SK-N-SH (cell line): ENCODE data around the gene U2AF1L4. TPM values are rescaled to one million over a fixed set of nuclear protein-coding genes. Genes with fewer than 3 reads are reported as not detected.

Experiments
- CTCF ChIA-PET: fragments of 300-600, 350-600 bp; formaldehyde crosslinking; extraction: SDS; loops from one replicate; lab custom pipeline; 2021; lab: Yijun Ruan, JAX
- POLR2A ChIA-PET: fragments of 350-600 bp; sonication (Branson Sonifier 250); formaldehyde crosslinking; extraction: SDS; loops from one replicate; lab custom pipeline; 2020; ENCODE audit warnings: antibody characterized with exemption, inconsistent platforms; lab: Yijun Ruan, JAX
- DNase-seq: peaks from one replicate; pipeline ENCODE4 v3.0.0; 2012
- H2AFZ ChIP-seq: fragments of 200-600 bp; sonication (generic); 2 replicates; pipeline ENCODE4 v1.8.1; 2016; ENCODE audit warnings: antibody characterized with exemption, mild to moderate bottlenecking, low read depth
- H3F3A ChIP-seq: fragments of 200-600 bp; sonication (generic); replicated peaks from 2 replicates; pipeline ENCODE3; 2016; ENCODE audit warnings: antibody characterized with exemption, mild to moderate bottlenecking; ENCODE audit not compliant: insufficient read depth
- H3K27ac ChIP-seq, 2 experiments: fragments of 200-500 bp in 1 of 2; fragments of 200-600 bp in 1 of 2; sonication (Bioruptor generic) in 1 of 2; sonication (generic), shearing (Covaris generic) in 1 of 2; 2 replicates each; pipeline versions ENCODE4 v1.5.1 to v1.6.1; 2014 to 2016; ENCODE audit warnings: low read depth in 2 of 2, inconsistent platforms in 1 of 2, low read length in 1 of 2, mild to moderate bottlenecking in 1 of 2, mixed read lengths in 1 of 2
- H3K27me3 ChIP-seq: fragments of 200-600 bp; sonication (generic), shearing (Covaris generic); 2 replicates; pipeline ENCODE4 v1.6.1; 2016; ENCODE audit warnings: mixed run types; ENCODE audit not compliant: insufficient read depth
- H3K36me3 ChIP-seq, 2 experiments: fragments of 200-500 bp in 1 of 2; fragments of 200-600 bp in 1 of 2; sonication (Bioruptor generic) in 1 of 2; sonication (generic) in 1 of 2; replicated peaks in 1 of 2; 2 replicates each; pipeline versions ENCODE3 to v1.5.1; 2014 to 2016; ENCODE audit warnings: low read length in 1 of 2, mild to moderate bottlenecking in 1 of 2; ENCODE audit not compliant: insufficient read depth in 2 of 2, control insufficient read depth in 1 of 2
- H3K4me1 ChIP-seq, 2 experiments: fragments of 200-500 bp in 1 of 2; fragments of 200-600 bp in 1 of 2; sonication (Bioruptor generic) in 1 of 2; sonication (generic), shearing (Covaris generic) in 1 of 2; 2 replicates each; pipeline versions ENCODE4 v1.5.1 to v1.6.1; 2014 to 2016; ENCODE audit warnings: low read depth in 1 of 2, low read length in 1 of 2, mixed run types in 1 of 2; ENCODE audit not compliant: insufficient read depth in 2 of 2, control insufficient read depth in 1 of 2
- H3K4me2 ChIP-seq: fragments of 200-600 bp; sonication (generic), shearing (Covaris generic); 2 replicates; pipeline ENCODE4 v1.6.1; 2017; ENCODE audit warnings: mixed run types
- H3K4me3 ChIP-seq, 2 experiments: fragments of 200-500 bp in 1 of 2; fragments of 200-600 bp in 1 of 2; sonication (Bioruptor generic) in 1 of 2; sonication (generic), shearing (Covaris generic) in 1 of 2; 2 replicates each; pipeline versions ENCODE4 v1.5.1 to v1.8.1; 2014 to 2016; ENCODE audit warnings: low read depth in 2 of 2, inconsistent platforms in 1 of 2, low read length in 1 of 2, mild to moderate bottlenecking in 1 of 2, mixed read lengths in 1 of 2, moderate library complexity in 1 of 2
- H3K79me2 ChIP-seq: fragments of 200-600 bp; sonication (generic); 2 replicates; pipeline ENCODE4 v1.8.1; 2017; ENCODE audit warnings: mild to moderate bottlenecking; ENCODE audit not compliant: insufficient read depth
- H3K9ac ChIP-seq: fragments of 200-600 bp; sonication (generic); 2 replicates; pipeline ENCODE4 v1.6.1; 2017; ENCODE audit warnings: mixed run types
- H3K9me2 ChIP-seq: fragments of 200-600 bp; sonication (generic); 2 replicates; pipeline ENCODE4 v1.6.1; 2017; ENCODE audit warnings: mixed run types
- H3K9me3 ChIP-seq: fragments of 200-600 bp; sonication (generic); 2 replicates; pipeline ENCODE4 v1.6.1; 2017; ENCODE audit warnings: mixed run types, mild to moderate bottlenecking, moderate library complexity
- H4K20me1 ChIP-seq: fragments of 200-600 bp; sonication (generic); 2 replicates; pipeline ENCODE4 v1.6.1; 2017; ENCODE audit warnings: mild to moderate bottlenecking, mixed run types; ENCODE audit not compliant: insufficient read depth
- CHD2 ChIP-seq: fragments of 150-350 bp; IDR thresholded peaks from 2 replicates; pipeline ENCODE4 v1.6.1; 2018; ENCODE audit warnings: low read length; ENCODE audit not compliant: partially characterized antibody
- CTCF ChIP-seq: fragments of 200-600 bp; sonication (generic); IDR thresholded peaks from 2 replicates; pipeline ENCODE4 v1.6.1; 2017; ENCODE audit warnings: antibody characterized with exemption, mild to moderate bottlenecking, moderate library complexity
- EZH2phosphoT487 ChIP-seq: fragments of 200-600 bp; sonication (generic); IDR thresholded peaks from 2 replicates; pipeline ENCODE4 v1.6.1; 2017; ENCODE audit warnings: low read depth, mixed run types, mild to moderate bottlenecking, antibody characterized with exemption, moderate library complexity, borderline replicate concordance
- GABPA ChIP-seq: IDR thresholded peaks from 2 replicates; pipeline ENCODE4 v1.4.0; 2012; ENCODE audit warnings: low read depth, mild to moderate bottlenecking
- IRF3 ChIP-seq: fragments of 150-350 bp; IDR thresholded peaks from 2 replicates; pipeline ENCODE4 v1.6.1; 2016; ENCODE audit warnings: mild to moderate bottlenecking, low read depth, low read length
- MXI1 ChIP-seq: IDR thresholded peaks from 2 replicates; pipeline ENCODE4 v1.6.1; 2012; ENCODE audit warnings: mild to moderate bottlenecking, low read depth, low read length, improper control_type of control experiment
- NRF1 ChIP-seq: IDR thresholded peaks from 2 replicates; pipeline ENCODE4 v1.6.1; 2012; ENCODE audit warnings: low read depth, mild to moderate bottlenecking, low read length
- PBX3 ChIP-seq: IDR thresholded peaks from 2 replicates; pipeline ENCODE4; 2012
- RFX5 ChIP-seq: IDR thresholded peaks from 2 replicates; pipeline ENCODE4 v1.6.1; 2012; ENCODE audit warnings: mild to moderate bottlenecking, improper control_type of control experiment, low read length
- TAF1 ChIP-seq: IDR thresholded peaks from 2 replicates; pipeline ENCODE4 v1.6.1; 2012; ENCODE audit warnings: low read depth, mild to moderate bottlenecking, low read length, moderate library complexity, borderline replicate concordance
- TEAD4 ChIP-seq: IDR thresholded peaks from 2 replicates; pipeline ENCODE4 v1.4.0; 2012; ENCODE audit warnings: mild to moderate bottlenecking, borderline replicate concordance; ENCODE audit not compliant: insufficient read depth
- USF1 ChIP-seq: IDR thresholded peaks from 2 replicates; pipeline ENCODE4 v1.4.0; 2012; ENCODE audit warnings: low read depth, borderline replicate concordance
- USF2 ChIP-seq: fragments of 150-350 bp; IDR thresholded peaks from 2 replicates; pipeline ENCODE4 v1.6.1; 2017; ENCODE audit warnings: antibody characterized with exemption, low read length, low read depth, borderline replicate concordance
- YY1 ChIP-seq: IDR thresholded peaks from 2 replicates; pipeline ENCODE4 v1.4.0; 2012; ENCODE audit warnings: low read depth, mild to moderate bottlenecking
- ZBTB33 ChIP-seq: IDR thresholded peaks from 2 replicates; pipeline ENCODE4 v1.4.0; 2012; ENCODE audit warnings: low read depth, borderline replicate concordance
- WGBS: methylation state at CpG from one replicate; pipeline ENCODE4 v1.1.6; 2017; ENCODE audit warnings: low lambda C conversion rate; 5-methylcytosine and 5-hydroxymethylcytosine counted together
- polyA plus RNA-seq, 3 experiments: library from polyadenylated mRNA; depleted of rRNA; stranded (reverse); fragments of >200 nt; gene quantifications; 2 replicates each; pipeline ENCODE4 v1.2.3, GENCODE V29; 2012

Gene U2AF1L4
- polyA plus RNA-seq, 1 of the 3 experiments (the other 2 are of a cell fraction): 25.9 TPM

GRCh38 chr19:35702223-35703012, 42.8 kb downstream of the U2AF1L4 start:
- H3F3A ChIP-seq: no peaks in the 10 kb centered on the region
- H3K4me3 ChIP-seq: peak overlapping the region; percentile 54 to 67
- under 1% methylated on average over 28 of the region's 50 CpGs for WGBS
- no peaks in the 10 kb centered on the region; a peak in 1 of 4 replicates for H3K4me1 ChIP-seq
- peak overlapping the region in 1 of 2 experiments; percentile 67; a peak in 2 of 4 replicates for H3K27ac ChIP-seq
- H3K9me3 ChIP-seq: no peaks in the 10 kb centered on the region
- ChIA-PET POLR2A (interaction anchor here (0.6 to 1.6 kb wide), 7 partner anchors 10 to 436 kb away, joined by 3 to 7 read pairs (median 4); partner anchors contain the start of gene COX6B1), CTCF (interaction anchor here (0.9 to 4.1 kb wide), 7 partner anchors 9 to 193 kb away, joined by 3 to 33 read pairs (median 5); partner anchors contain the start of gene HAUS5)
- DNase-seq: peak; percentile 95
- no peak overlapping the region for H3K9ac ChIP-seq
- no peaks in the 10 kb centered on the region for H3K79me2 ChIP-seq
- H3K27me3 ChIP-seq: 0 out of 2 replicates have a peak, but pooled peaks cover 7% of the 10 kb centered on the region
- H3K4me2 ChIP-seq: peak overlapping the region; percentile 97
- peak overlapping the region; percentile 98 for H2AFZ ChIP-seq
- no peaks in the 10 kb centered on the region for H3K36me3 ChIP-seq
- no peak for TF ChIP-seq USF2
- no peak for TF ChIP-seq CTCF
- TF ChIP-seq IRF3: peak; percentile 98
- peak; percentile 23; the same call in 1 of the 2 replicates for TF ChIP-seq MXI1
- no peak for TF ChIP-seq USF1
- no peak for TF ChIP-seq EZH2phosphoT487
- no peak for TF ChIP-seq TAF1
- no peak for TF ChIP-seq TEAD4
- no peak for TF ChIP-seq NRF1
- peak; percentile 40; the same call in 1 of the 2 replicates for TF ChIP-seq ZBTB33
- TF ChIP-seq GABPA: no peak
- TF ChIP-seq CHD2: peak; percentile 94
- TF ChIP-seq PBX3: peak; percentile 100
- peak; percentile 55; the same call in 1 of the 2 replicates for TF ChIP-seq RFX5
- no peak for TF ChIP-seq YY1
- TF ChIP-seq, all 33 proteins: peak for 6
- H4K20me1 ChIP-seq: no peaks in the 10 kb centered on the region
- H3K9me2 ChIP-seq: no peaks in the 10 kb centered on the region
